Measurements from ENCODE around the gene PRR15.

PRR15 gene

DNA sequence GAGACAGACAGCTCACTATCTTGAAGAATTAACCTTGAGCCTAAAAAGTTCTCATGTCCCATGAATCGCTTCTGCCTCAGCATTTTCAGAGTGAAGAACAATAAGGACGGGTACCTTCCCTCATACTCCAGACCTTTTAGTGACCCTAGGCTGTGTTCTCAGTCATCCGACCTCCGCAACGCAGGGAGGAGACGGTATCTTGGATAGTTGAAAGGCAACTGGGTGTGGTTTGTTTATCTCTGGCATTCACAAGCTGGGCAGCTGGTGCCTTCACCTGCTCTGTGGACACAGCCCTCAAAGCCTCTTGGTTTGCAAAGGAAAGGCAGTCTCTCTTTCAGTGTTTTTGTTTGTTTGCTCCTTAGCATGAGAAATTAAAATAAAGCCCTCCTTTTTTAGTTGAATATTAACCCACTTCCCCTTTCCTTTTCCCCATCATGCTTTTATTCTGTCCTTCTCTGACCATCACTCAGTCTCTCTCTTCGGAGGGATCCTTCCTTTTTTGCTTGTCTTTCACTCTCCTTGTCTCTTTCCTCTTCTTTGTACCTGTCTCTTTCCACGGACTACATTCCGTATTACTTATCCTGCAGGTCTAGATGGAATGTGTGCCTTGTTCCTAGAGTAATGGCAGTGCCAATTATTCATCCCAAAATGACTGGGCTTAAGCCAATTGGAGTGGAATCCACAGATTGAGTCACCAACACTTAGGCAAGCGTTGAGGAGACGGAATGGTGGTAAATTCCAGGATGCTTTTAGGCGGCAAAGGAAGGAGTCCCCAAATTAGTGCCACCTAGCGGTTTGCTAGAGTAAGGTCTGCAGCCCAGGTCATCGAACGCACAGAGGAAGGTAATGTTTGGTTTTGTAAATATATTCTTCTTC lies 45.8 kb downstream of the PRR15 start:
- no peak for DNase-seq (ENCODE audit: low read depth in 1 of 2, low spot score in 1 of 2)

- no peak for DNase-seq (ENCODE audit: low read depth in 1 of 2, low spot score in 1 of 2)
Measured at GRCh38 chr7:29610086-29610485, 46.5 kb downstream of the PRR15 start.

DNA sequence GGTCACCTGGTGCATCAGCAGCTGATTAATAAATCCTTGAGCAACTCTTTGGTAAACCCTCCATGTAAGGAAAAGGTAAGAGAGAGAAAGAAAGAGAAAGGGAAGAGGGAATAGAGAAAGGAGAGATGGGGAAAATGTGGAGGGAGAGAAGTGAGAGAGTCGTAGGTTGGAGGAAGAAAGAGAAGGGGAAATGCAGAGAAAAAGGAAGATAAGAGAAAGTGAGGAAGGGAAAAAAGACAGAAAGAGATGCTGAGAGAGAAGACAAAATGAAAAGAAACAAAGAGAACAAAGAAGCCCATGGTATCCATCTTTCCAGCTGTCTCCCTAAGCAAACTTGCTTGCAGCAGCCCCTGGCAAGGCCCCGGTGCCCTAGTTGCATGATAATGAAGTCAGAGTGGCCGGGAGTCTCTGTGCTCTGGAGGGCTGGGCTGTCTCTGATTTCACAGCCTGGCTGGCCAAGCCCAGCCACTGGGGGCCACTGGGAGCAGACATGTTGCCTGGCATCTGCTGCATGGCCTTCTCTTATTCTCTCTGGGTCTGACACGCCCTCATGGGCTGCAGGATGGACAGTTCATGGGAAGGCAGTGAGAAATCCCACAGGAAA lies 48.4 kb downstream of the PRR15 start:
- DNase-seq (ENCODE audit: low read depth in 1 of 2, low spot score in 1 of 2), result no peak

DNA sequence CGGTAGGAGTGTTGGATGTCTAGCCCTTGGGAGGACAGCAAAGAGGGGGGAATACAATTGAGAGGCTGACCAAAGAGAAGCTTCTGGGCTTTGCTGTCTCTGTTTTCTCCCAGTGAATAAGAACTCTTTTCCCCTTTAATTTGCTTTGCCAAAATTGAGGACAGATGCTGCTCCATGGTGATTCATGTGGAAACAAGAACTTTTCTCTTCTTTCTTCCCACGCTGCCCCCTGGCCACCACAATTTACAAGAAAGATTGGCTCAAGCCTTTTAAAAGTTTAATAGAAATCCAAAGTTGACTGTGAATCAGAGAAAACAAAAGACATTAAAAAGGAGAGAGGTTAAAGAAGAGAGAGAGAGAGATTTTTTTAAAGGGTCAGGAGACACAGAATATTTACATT lies 49.0 kb downstream of the PRR15 start:
- no peak for DNase-seq (ENCODE audit: low read depth in 1 of 2, low spot score in 1 of 2)

GRCh38 chr7:29613100-29613499 lies 49.5 kb downstream of the PRR15 start:
- no peak for DNase-seq (ENCODE audit: low read depth in 1 of 2, low spot score in 1 of 2)

- DNase-seq (ENCODE audit: low read depth in 1 of 2, low spot score in 1 of 2), result no peak
Measured at GRCh38 chr7:29614229-29614628, 50.6 kb downstream of the PRR15 start.

Data from activated T-helper 1 cell treated with anti-CD3 and anti-CD28 coated beads, Interleukin-2, amount 50 U/mL, for 16 hours (primary cell).